Sigmoid colon (tissue), 4 donors: ENCODE results near the gene NR1D2.

Source experiments
- CTCF ChIP-seq, 4 experiments: fragments of 450-650 bp in 3 of 4; fragments of 200-600 bp in 1 of 4; IDR thresholded peaks; one replicate each; pipeline ENCODE4 v1.5.1; 2016 to 2019; ENCODE audit warnings: antibody characterized with exemption in 4 of 4, mild to moderate bottlenecking in 3 of 4, moderate library complexity in 2 of 4
- EP300 ChIP-seq, 4 donors: sonication (generic); formaldehyde crosslinking; IDR thresholded peaks; one replicate each; pipeline ENCODE4 v1.6.1; 2017; ENCODE audit warnings: antibody characterized with exemption in 4 of 4
- POLR2AphosphoS5 ChIP-seq, 4 donors: sonication (generic); formaldehyde crosslinking; IDR thresholded peaks; one replicate each; pipeline ENCODE4 v1.6.1; 2017; ENCODE audit warnings: antibody characterized with exemption in 4 of 4

DNA sequence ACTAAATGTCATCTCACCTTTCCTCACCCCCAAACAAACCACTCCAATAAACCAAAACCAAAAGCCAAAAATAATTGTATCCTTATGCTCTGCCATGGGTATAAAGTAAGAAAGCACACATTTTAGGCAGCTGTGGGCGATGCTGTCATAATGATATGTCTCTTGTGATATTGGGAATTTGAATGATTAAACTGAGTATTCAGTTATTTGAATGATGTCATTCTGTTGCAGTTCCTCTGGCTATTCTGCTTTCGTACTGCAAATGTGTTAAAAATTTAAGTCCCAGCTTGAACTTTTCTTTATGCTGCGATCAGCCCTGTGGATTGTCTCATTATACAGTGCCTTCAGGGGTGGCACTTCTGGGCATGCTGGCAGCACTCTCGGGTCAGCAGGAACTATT lies 10.8 kb upstream of the NR1D2 start:
- TF ChIP-seq CTCF (IDR thresholded peaks at IDR 0.05) (no peak), EP300 (IDR thresholded peaks at IDR 0.05) (no peak), POLR2AphosphoS5 (IDR thresholded peaks at IDR 0.05) (no peak)
